Mucosa of descending colon (tissue), 3 donors: ENCODE measurements around the gene FARS2. TPM values are rescaled to one million over a fixed set of nuclear protein-coding genes. Genes with fewer than 3 reads are reported as not detected.

Source experiments
- ATAC-seq: fragments of 200-7000 bp; cut with Tn5 transposase; one replicate; pipeline ENCODE4 v1.9.1; 2020; ENCODE audit warnings: mild to moderate bottlenecking, moderate library complexity
- DNase-seq, 3 donors: peaks; one replicate each; pipeline ENCODE4 v3.0.0-alpha.2; 2020
- H3K36me3 ChIP-seq: fragments of 200-600 bp; one replicate; pipeline ENCODE4 v1.8.0; 2021; ENCODE audit warnings: low read depth, mild to moderate bottlenecking
- H3K4me1 ChIP-seq: fragments of 200-600 bp; one replicate; pipeline ENCODE4 v1.8.0; 2021; ENCODE audit warnings: low read depth, mild to moderate bottlenecking
- H3K4me3 ChIP-seq: fragments of 200-600 bp; one replicate; pipeline ENCODE4 v1.8.0; 2021; ENCODE audit warnings: mild to moderate bottlenecking
- H3K9me3 ChIP-seq: fragments of 200-600 bp; one replicate; pipeline ENCODE4 v1.8.0; 2021; ENCODE audit warnings: mild to moderate bottlenecking
- CTCF ChIP-seq: fragments of 200-600 bp; IDR thresholded peaks from one replicate; pipeline ENCODE4 v1.8.0; 2022; ENCODE audit warnings: antibody characterized with exemption, mild to moderate bottlenecking
- intact Hi-C, 2 donors: fragments of 100-400 bp; cut with DNase I in 1 of 2; cut with micrococcal nuclease in 1 of 2; formaldehyde crosslinking; loops; one replicate each; pipeline versions ENCODE4 v1.11.0 to v1.11.1; 2022; cut with DNase I, micrococcal nuclease
- total RNA-seq, 3 donors: library from RNA; stranded (reverse); fragmentation: NEBNext Ultra II Directional in 2 of 3; extraction: Animal tissue kit (Norgen Biotek cat#: 25700) in 2 of 3; gene quantifications; one replicate each; pipeline versions ENCODE4 v1.2.1 to v1.2.4, GENCODE V29; 2021 to 2023
- donor health status: DM: no; HTN: no; CAD: no; lungs with moderate emphysema.
- donor health status: DM: no; HTN: no; CAD: no.
- donor health status: DM: no; HTN: yes; CAD: no.

The FARS2 gene
- total RNA-seq, 3 donors from 2014 or later = 15.2 to 21.6 (median 17.2) TPM

GRCh38 chr6:5515200-5515599, 253.9 kb downstream of the FARS2 start:
- DNase-seq (no peak), ATAC-seq (no peak)
- no peak for TF ChIP-seq CTCF
- H3K9me3 ChIP-seq = no peaks in the 10 kb centered on the region
- H3K36me3 ChIP-seq = no peaks in the 10 kb centered on the region
- H3K4me3 ChIP-seq = no peak overlapping the region
- H3K4me1 ChIP-seq = no peaks in the 10 kb centered on the region
- intact Hi-C loops = no loop called here

GRCh38 chr6:5516036-5516435, 254.7 kb downstream of the FARS2 start:
- H3K4me1 ChIP-seq = no peaks in the 10 kb centered on the region
- no peak overlapping the region for H3K4me3 ChIP-seq
- H3K36me3 ChIP-seq = no peaks in the 10 kb centered on the region
- TF ChIP-seq CTCF = no peak
- no peak for DNase-seq
- intact Hi-C loops = no loop called here
- H3K9me3 ChIP-seq = no peaks in the 10 kb centered on the region
- no peak for ATAC-seq

- Histone ChIP-seq H3K9me3 (no peaks in the 10 kb centered on the region), H3K4me3 (no peak overlapping the region), H3K36me3 (no peaks in the 10 kb centered on the region), H3K4me1 (no peaks in the 10 kb centered on the region)
- DNase-seq = no peak
- no peak for ATAC-seq
- TF ChIP-seq CTCF = no peak
- intact Hi-C loops = no loop called here
Measured at GRCh38 chr6:5517796-5518195, 256.5 kb downstream of the FARS2 start.

- Histone ChIP-seq H3K36me3 (no peaks in the 10 kb centered on the region), H3K9me3 (no peaks in the 10 kb centered on the region), H3K4me1 (no peaks in the 10 kb centered on the region), H3K4me3 (no peak overlapping the region)
- DNase-seq (no peak), ATAC-seq (no peak)
- intact Hi-C loops = no loop called here
- no peak for TF ChIP-seq CTCF
Measured at GRCh38 chr6:5518936-5519491, 257.7 kb downstream of the FARS2 start.

- Histone ChIP-seq H3K9me3 (no peaks in the 10 kb centered on the region), H3K4me3 (no peak overlapping the region), H3K4me1 (no peaks in the 10 kb centered on the region), H3K36me3 (no peaks in the 10 kb centered on the region)
- intact Hi-C loops = no loop called here
- DNase-seq (no peak), ATAC-seq (no peak)
- no peak for TF ChIP-seq CTCF
Measured at GRCh38 chr6:5520796-5521195, 259.5 kb downstream of the FARS2 start.

- Histone ChIP-seq H3K4me1 (no peaks in the 10 kb centered on the region), H3K9me3 (no peaks in the 10 kb centered on the region), H3K36me3 (no peaks in the 10 kb centered on the region), H3K4me3 (no peak overlapping the region)
- DNase-seq = no peak
- no peak for TF ChIP-seq CTCF
- intact Hi-C loops = no loop called here
- no peak for ATAC-seq
Measured at GRCh38 chr6:5521322-5521721, 260.0 kb downstream of the FARS2 start.
